ENCODE results near the gene MPHOSPH10.
"Not testable (repeated sequence)": the region's sequence is repeated elsewhere in the genome, so short reads cannot be mapped to it uniquely, and the experiment has no call there.

Gene MPHOSPH10

GRCh38 chr2:71125506-71126294 lies 4.7 kb upstream of the MPHOSPH10 start:
- DNase-seq = no peak

GRCh38 chr2:71126957-71127356 lies 3.5 kb upstream of the MPHOSPH10 start:
- DNase-seq = no peak

GRCh38 chr2:71129114-71129901 lies 1.1 kb upstream of the MPHOSPH10 start:
- peak; percentile 35 for DNase-seq

- peak; percentile 93 for DNase-seq
These were observed 607 bp upstream of the MPHOSPH10 start for GRCh38 chr2:71129902-71130151.

- DNase-seq = peak; percentile 49
These were observed 441 bp downstream of the MPHOSPH10 start for GRCh38 chr2:71130905-71131244.

- DNase-seq = not testable (repeated sequence)
These were observed 1.1 kb downstream of the MPHOSPH10 start for GRCh38 chr2:71131387-71132166.

GRCh38 chr2:71133603-71134002 lies 3.2 kb downstream of the MPHOSPH10 start:
- no peak for DNase-seq

GRCh38 chr2:71136174-71136573 lies 5.7 kb downstream of the MPHOSPH10 start:
- DNase-seq = no peak

GRCh38 chr2:71143782-71144181 lies 13.3 kb downstream of the MPHOSPH10 start:
- DNase-seq = no peak

- no peak for DNase-seq
These were observed 18.2 kb downstream of the MPHOSPH10 start for GRCh38 chr2:71148506-71149063.

- DNase-seq = peak; percentile 14
These were observed 19.8 kb downstream of the MPHOSPH10 start for GRCh38 chr2:71150082-71150816.

GRCh38 chr2:71151620-71152019 lies 21.2 kb downstream of the MPHOSPH10 start:
- peak; percentile 32 for DNase-seq

- peak; percentile 25 for DNase-seq
These were observed 23.3 kb downstream of the MPHOSPH10 start for GRCh38 chr2:71153585-71154224.

GRCh38 chr2:71154279-71154678 lies 23.8 kb downstream of the MPHOSPH10 start:
- DNase-seq = no peak

GRCh38 chr2:71154798-71155197 lies 24.4 kb downstream of the MPHOSPH10 start:
- peak; percentile 79 for DNase-seq

GRCh38 chr2:71155846-71156245 lies 25.4 kb downstream of the MPHOSPH10 start:
- no peak for DNase-seq

- peak; percentile 70 for DNase-seq
These were observed 26.1 kb downstream of the MPHOSPH10 start for GRCh38 chr2:71156573-71156972.

- peak; percentile 66 for DNase-seq
These were observed 26.8 kb downstream of the MPHOSPH10 start for GRCh38 chr2:71157124-71157793.

- DNase-seq = no peak
These were observed 36.4 kb downstream of the MPHOSPH10 start for GRCh38 chr2:71166812-71167211.

GRCh38 chr2:71173096-71173495 lies 42.7 kb downstream of the MPHOSPH10 start:
- no peak for DNase-seq

- DNase-seq = no peak
These were observed 43.8 kb downstream of the MPHOSPH10 start for GRCh38 chr2:71174207-71174606.

- peak; percentile 89 for DNase-seq
These were observed 48.4 kb downstream of the MPHOSPH10 start for GRCh38 chr2:71178836-71179235.

Measured in DMS53 (cell line).